Progenitor cell of endocrine pancreas (in vitro differentiated cells): ENCODE data around the gene ST3GAL2. TPM values are rescaled to one million over a fixed set of nuclear protein-coding genes. Genes with fewer than 3 reads are reported as not detected.

Experiments
- total RNA-seq: library from RNA; stranded (reverse); gene quantifications from 2 replicates; pipeline ENCODE4 v1.2.1, GENCODE V29; 2021

ST3GAL2 gene
- total RNA-seq, 1 donor from 2014 or later: 37.8 TPM

Other genes starting within 250 kb of the ST3GAL2 start
- 29.1 and 29.5 TPM in 2 replicates for gene EXOSC6, start 187.2 kb downstream of the ST3GAL2 start, total RNA-seq
- gene AARS1, start 149.6 kb downstream of the ST3GAL2 start, total RNA-seq: 113 and 114 TPM in 2 replicates
- gene DDX19B, start 139.9 kb downstream of the ST3GAL2 start, total RNA-seq: 36.4 and 38.3 TPM in 2 replicates
- gene DDX19A, start 92.2 kb downstream of the ST3GAL2 start, total RNA-seq: 46.7 and 49.6 TPM in 2 replicates
- gene FCSK, start 15.5 kb upstream of the ST3GAL2 start, total RNA-seq: 18.8 and 21.1 TPM in 2 replicates
- 75.9 and 76.0 TPM in 2 replicates for gene COG4, start 84.5 kb upstream of the ST3GAL2 start, total RNA-seq
- gene SF3B3, start 84.7 kb upstream of the ST3GAL2 start, total RNA-seq: 379 and 387 TPM in 2 replicates
- not detected in 2 replicates for gene IL34, start 207.5 kb upstream of the ST3GAL2 start, total RNA-seq
- gene MTSS2, start 247.0 kb upstream of the ST3GAL2 start, total RNA-seq: 55.0 and 57.1 TPM in 2 replicates